IgD-negative memory B cell (primary cell): ENCODE results near the gene SUN1. TPM values are rescaled to one million over a fixed set of nuclear protein-coding genes. Genes with fewer than 3 reads are reported as not detected.

Experiments used
- H3K27ac Mint-ChIP-seq, 3 donors: one replicate each; pipeline ENCODE4 v1.8.0; 2020 to 2022; ENCODE audit warnings: mild to moderate bottlenecking in 3 of 3, mixed read lengths in 3 of 3, moderate library complexity in 1 of 3
- H3K27me3 Mint-ChIP-seq: one replicate; pipeline ENCODE4 v1.8.0; 2021; ENCODE audit warnings: mixed read lengths
- H3K36me3 Mint-ChIP-seq: one replicate; pipeline ENCODE4 v1.8.0; 2020; ENCODE audit warnings: mild to moderate bottlenecking, mixed read lengths
- H3K4me1 Mint-ChIP-seq, 3 donors: one replicate each; pipeline ENCODE4 v1.8.0; 2020 to 2022; ENCODE audit warnings: mixed read lengths in 3 of 3, mild to moderate bottlenecking in 1 of 3
- H3K4me3 Mint-ChIP-seq, 4 donors: one replicate each; pipeline ENCODE4 v1.8.0; 2020 to 2022; ENCODE audit warnings: mild to moderate bottlenecking in 4 of 4, mixed read lengths in 4 of 4, moderate library complexity in 3 of 4
- H3K9me3 Mint-ChIP-seq, 3 donors: one replicate each; pipeline ENCODE4 v1.8.0; 2020 to 2021; ENCODE audit warnings: mixed read lengths in 3 of 3, mild to moderate bottlenecking in 1 of 3
- polyA plus RNA-seq: library from polyadenylated mRNA; unstranded; fragments of 300-500 nt; fragmentation: Illumina TruSeq; gene quantifications from one replicate; pipeline ENCODE4 v1.2.3, GENCODE V29; 2021

The SUN1 gene
- polyA plus RNA-seq, 1 donor from 2014 or later = 31.0 TPM

- peaks cover 7% of the 10 kb centered on the region for H3K36me3 Mint-ChIP-seq
- peak overlapping the region in 1 of 3 donors; percentile 76 for H3K27ac Mint-ChIP-seq
- peak overlapping the region in 1 of 4 donors; percentile 18 for H3K4me3 Mint-ChIP-seq
- no peaks in the 10 kb centered on the region for H3K27me3 Mint-ChIP-seq
- no peaks in the 10 kb centered on the region for H3K9me3 Mint-ChIP-seq
- H3K4me1 Mint-ChIP-seq = peaks cover 37 to 47% (median 38%) of the 10 kb centered on the region in 3 donors
These were observed 9.5 kb upstream of the SUN1 start for GRCh38 chr7:822692-823276.

GRCh38 chr7:823649-824048, 8.6 kb upstream of the SUN1 start:
- Mint-ChIP-seq H3K27ac (peak overlapping the region in 1 of 3 donors; percentile 7), H3K36me3 (peaks cover 7% of the 10 kb centered on the region), H3K27me3 (no peaks in the 10 kb centered on the region), H3K9me3 (no peaks in the 10 kb centered on the region), H3K4me1 (peaks cover 28 to 39% (median 30%) of the 10 kb centered on the region in 3 donors), H3K4me3 (peak overlapping the region in 1 of 4 donors; percentile 42)

GRCh38 chr7:824081-824480, 8.2 kb upstream of the SUN1 start:
- Mint-ChIP-seq H3K4me3 (peak overlapping the region in 1 of 4 donors; percentile 42), H3K27ac (no peak overlapping the region), H3K27me3 (no peaks in the 10 kb centered on the region), H3K4me1 (peaks cover 28 to 40% (median 31%) of the 10 kb centered on the region in 3 donors), H3K36me3 (peaks cover 7% of the 10 kb centered on the region), H3K9me3 (no peaks in the 10 kb centered on the region)

GRCh38 chr7:824664-825063, 7.6 kb upstream of the SUN1 start:
- Mint-ChIP-seq H3K4me1 (peaks cover 24 to 37% (median 27%) of the 10 kb centered on the region in 3 donors), H3K27ac (no peak overlapping the region), H3K27me3 (no peaks in the 10 kb centered on the region), H3K36me3 (peaks cover 7% of the 10 kb centered on the region), H3K4me3 (no peak overlapping the region), H3K9me3 (no peaks in the 10 kb centered on the region)

GRCh38 chr7:825386-825785, 6.9 kb upstream of the SUN1 start:
- H3K4me1 Mint-ChIP-seq = peaks cover 26 to 36% (median 27%) of the 10 kb centered on the region in 3 donors
- no peaks in the 10 kb centered on the region for H3K9me3 Mint-ChIP-seq
- no peak overlapping the region for H3K27ac Mint-ChIP-seq
- H3K4me3 Mint-ChIP-seq = no peak overlapping the region
- H3K27me3 Mint-ChIP-seq = no peaks in the 10 kb centered on the region
- H3K36me3 Mint-ChIP-seq = peaks cover 7% of the 10 kb centered on the region

GRCh38 chr7:826230-826917, 5.9 kb upstream of the SUN1 start:
- Mint-ChIP-seq H3K4me3 (peak overlapping the region in 1 of 4 donors; percentile 12), H3K9me3 (no peaks in the 10 kb centered on the region), H3K36me3 (peaks cover 3% of the 10 kb centered on the region), H3K27me3 (no peaks in the 10 kb centered on the region), H3K4me1 (peaks cover 26 to 37% (median 30%) of the 10 kb centered on the region in 3 donors), H3K27ac (peak overlapping the region in 1 of 3 donors; percentile 63)

- H3K27ac Mint-ChIP-seq = no peak overlapping the region
- H3K4me3 Mint-ChIP-seq = no peak overlapping the region
- peaks cover 28 to 42% (median 32%) of the 10 kb centered on the region in 3 donors for H3K4me1 Mint-ChIP-seq
- H3K27me3 Mint-ChIP-seq = no peaks in the 10 kb centered on the region
- no peaks in the 10 kb centered on the region for H3K9me3 Mint-ChIP-seq
- H3K36me3 Mint-ChIP-seq = peaks cover 3% of the 10 kb centered on the region
These were observed 3.3 kb upstream of the SUN1 start for GRCh38 chr7:828793-829561.

GRCh38 chr7:830069-830468, 2.2 kb upstream of the SUN1 start:
- Mint-ChIP-seq H3K27me3 (no peaks in the 10 kb centered on the region), H3K27ac (peak overlapping the region in 1 of 3 donors; percentile 87), H3K4me1 (peaks cover 21 to 39% (median 31%) of the 10 kb centered on the region in 3 donors), H3K36me3 (peaks cover 3% of the 10 kb centered on the region), H3K4me3 (peak overlapping the region in 2 of 4 donors; percentile 54 to 70), H3K9me3 (no peaks in the 10 kb centered on the region)

- Mint-ChIP-seq H3K4me3 (peak overlapping the region; percentile 75 to 91 (median 81)), H3K4me1 (peaks cover 34 to 41% (median 34%) of the 10 kb centered on the region in 3 donors), H3K27ac (peak overlapping the region; percentile 79 to 95 (median 81))
These were observed 595 bp upstream of the SUN1 start for GRCh38 chr7:831596-832166.

GRCh38 chr7:832968-833424, 720 bp downstream of the SUN1 start:
- peaks cover 34 to 40% (median 38%) of the 10 kb centered on the region in 3 donors for H3K4me1 Mint-ChIP-seq
- H3K36me3 Mint-ChIP-seq = no peaks in the 10 kb centered on the region
- H3K27me3 Mint-ChIP-seq = no peaks in the 10 kb centered on the region
- peak overlapping the region; percentile 79 to 95 (median 81) for H3K27ac Mint-ChIP-seq
- peak overlapping the region in 2 of 4 donors; percentile 83 to 91 for H3K4me3 Mint-ChIP-seq
- H3K9me3 Mint-ChIP-seq = no peaks in the 10 kb centered on the region

More at GRCh38 chr7:831596-832166, 595 bp upstream of the SUN1 start:
- Mint-ChIP-seq H3K36me3 (no peaks in the 10 kb centered on the region), H3K27me3 (no peaks in the 10 kb centered on the region), H3K9me3 (no peaks in the 10 kb centered on the region)

GRCh38 chr7:833601-834258, 1.5 kb downstream of the SUN1 start:
- H3K27ac Mint-ChIP-seq = no peak overlapping the region
- H3K9me3 Mint-ChIP-seq = no peaks in the 10 kb centered on the region
- no peaks in the 10 kb centered on the region for H3K27me3 Mint-ChIP-seq
- peak overlapping the region in 1 of 4 donors; percentile 52 for H3K4me3 Mint-ChIP-seq
- peaks cover 34 to 40% (median 38%) of the 10 kb centered on the region in 3 donors for H3K4me1 Mint-ChIP-seq
- no peaks in the 10 kb centered on the region for H3K36me3 Mint-ChIP-seq

GRCh38 chr7:834277-834676, 2.0 kb downstream of the SUN1 start:
- peaks cover 31 to 38% (median 36%) of the 10 kb centered on the region in 3 donors for H3K4me1 Mint-ChIP-seq
- no peak overlapping the region for H3K4me3 Mint-ChIP-seq
- no peak overlapping the region for H3K27ac Mint-ChIP-seq

GRCh38 chr7:835021-835420, 2.7 kb downstream of the SUN1 start:
- no peaks in the 10 kb centered on the region for H3K27me3 Mint-ChIP-seq
- no peaks in the 10 kb centered on the region for H3K9me3 Mint-ChIP-seq
- H3K27ac Mint-ChIP-seq = peak overlapping the region in 2 of 3 donors; percentile 23 to 47
- H3K4me1 Mint-ChIP-seq = peaks cover 31 to 36% (median 34%) of the 10 kb centered on the region in 3 donors
- H3K4me3 Mint-ChIP-seq = peak overlapping the region in 2 of 4 donors; percentile 17 to 54
- peaks cover 2% of the 10 kb centered on the region for H3K36me3 Mint-ChIP-seq

More at GRCh38 chr7:834277-834676, 2.0 kb downstream of the SUN1 start:
- no peaks in the 10 kb centered on the region for H3K9me3 Mint-ChIP-seq
- no peaks in the 10 kb centered on the region for H3K36me3 Mint-ChIP-seq
- no peaks in the 10 kb centered on the region for H3K27me3 Mint-ChIP-seq
